Neural progenitor cell (in vitro differentiated cells): Measurements from ENCODE around the gene MEIS1.

Experiments
- EZH2 ChIP-seq: fragments of 200-600 bp; sonication (generic); IDR thresholded peaks from 2 replicates; pipeline ENCODE4 v1.6.1; 2017; ENCODE audit warnings: antibody characterized with exemption, mild to moderate bottlenecking, moderate library complexity
- TF ChIP-seq, protein P1 (sequence below): fragments of 200-600 bp; sonication (generic); IDR thresholded peaks from 2 replicates; pipeline ENCODE4 v1.5.1; 2017; ENCODE audit warnings: antibody characterized with exemption, mild to moderate bottlenecking

DNA sequence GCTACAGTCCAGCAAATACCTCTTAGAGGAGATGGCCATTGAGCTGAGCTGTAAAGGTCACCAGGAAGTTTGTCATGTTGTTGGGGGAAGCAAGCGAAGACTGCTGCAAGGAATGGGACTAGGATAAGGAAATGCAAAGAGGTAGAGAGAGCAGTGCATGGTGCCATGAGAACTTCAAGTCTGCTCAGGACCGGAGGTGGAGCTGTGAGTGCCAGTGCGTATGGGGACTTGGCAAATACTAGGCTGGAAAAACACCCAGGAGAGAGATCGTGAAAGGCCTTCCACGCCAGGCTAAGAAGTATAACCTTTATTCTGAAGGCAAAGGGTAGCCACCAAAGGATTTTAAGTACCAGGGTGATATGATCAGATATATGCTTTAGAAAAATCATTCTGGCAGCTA, 71.3 kb downstream of the MEIS1 start:
- TF ChIP-seq, protein P1, sequence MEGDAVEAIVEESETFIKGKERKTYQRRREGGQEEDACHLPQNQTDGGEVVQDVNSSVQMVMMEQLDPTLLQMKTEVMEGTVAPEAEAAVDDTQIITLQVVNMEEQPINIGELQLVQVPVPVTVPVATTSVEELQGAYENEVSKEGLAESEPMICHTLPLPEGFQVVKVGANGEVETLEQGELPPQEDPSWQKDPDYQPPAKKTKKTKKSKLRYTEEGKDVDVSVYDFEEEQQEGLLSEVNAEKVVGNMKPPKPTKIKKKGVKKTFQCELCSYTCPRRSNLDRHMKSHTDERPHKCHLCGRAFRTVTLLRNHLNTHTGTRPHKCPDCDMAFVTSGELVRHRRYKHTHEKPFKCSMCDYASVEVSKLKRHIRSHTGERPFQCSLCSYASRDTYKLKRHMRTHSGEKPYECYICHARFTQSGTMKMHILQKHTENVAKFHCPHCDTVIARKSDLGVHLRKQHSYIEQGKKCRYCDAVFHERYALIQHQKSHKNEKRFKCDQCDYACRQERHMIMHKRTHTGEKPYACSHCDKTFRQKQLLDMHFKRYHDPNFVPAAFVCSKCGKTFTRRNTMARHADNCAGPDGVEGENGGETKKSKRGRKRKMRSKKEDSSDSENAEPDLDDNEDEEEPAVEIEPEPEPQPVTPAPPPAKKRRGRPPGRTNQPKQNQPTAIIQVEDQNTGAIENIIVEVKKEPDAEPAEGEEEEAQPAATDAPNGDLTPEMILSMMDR: no peak
- no peak for TF ChIP-seq EZH2
